ENCODE data around the gene METTL25B. TPM values are rescaled to one million over a fixed set of nuclear protein-coding genes. Genes with fewer than 3 reads are reported as not detected.

METTL25B gene
- total RNA-seq, 1 experiment from 2014 or later = 51.0 TPM

- Histone ChIP-seq H3K9me2 (ENCODE audit: insufficient read depth) (no peaks in the 10 kb centered on the region), H3K27ac (no peak overlapping the region), H3K4me2 (0 out of 2 replicates have a peak overlapping the region, but pooled peaks have one; percentile 27), H3K4me3 (no peak overlapping the region), H3K79me2 (ENCODE audit: low read depth) (peaks cover 7% of the 10 kb centered on the region), H3F3A (ENCODE audit: insufficient read depth, low read depth) (peaks cover 38% of the 10 kb centered on the region), H3K27me3 (ENCODE audit: insufficient read depth, low read depth) (no peaks in the 10 kb centered on the region), H4K20me1 (ENCODE audit: insufficient read depth) (no peaks in the 10 kb centered on the region), H3K4me1 (replicated peaks; ENCODE audit: insufficient read depth) (peaks cover 64% of the 10 kb centered on the region), H2AFZ (no peak overlapping the region), H3K36me3 (ENCODE audit: low read depth) (no peaks in the 10 kb centered on the region), H3K9me3 (ENCODE audit: insufficient read depth, low read depth) (no peaks in the 10 kb centered on the region)
- CTCF ChIA-PET = interaction anchor here (3.8 to 8.4 kb wide), 2 partner anchors 17 to 19 kb away, joined by 21 to 109 read pairs; no protein-coding TSS in a partner anchor
- POLR2A ChIA-PET (ENCODE audit: unreplicated experiment) = interaction anchor here (0.6 kb wide), 1 partner anchor 44 kb away, joined by 4 read pairs; no protein-coding TSS in a partner anchor
- no peak for DNase-seq
- intact Hi-C loops (cut with micrococcal nuclease; ENCODE audit: unreplicated experiment) = no loop called here
- no TSS peak for BruUV-seq (replicated peaks)
- no peak for TF ChIP-seq EZH2 (IDR thresholded peaks at IDR 0.05; ENCODE audit: low read depth)
Measured at GRCh38 chr1:156709031-156709430, 19.2 kb upstream of the METTL25B start.

DNA sequence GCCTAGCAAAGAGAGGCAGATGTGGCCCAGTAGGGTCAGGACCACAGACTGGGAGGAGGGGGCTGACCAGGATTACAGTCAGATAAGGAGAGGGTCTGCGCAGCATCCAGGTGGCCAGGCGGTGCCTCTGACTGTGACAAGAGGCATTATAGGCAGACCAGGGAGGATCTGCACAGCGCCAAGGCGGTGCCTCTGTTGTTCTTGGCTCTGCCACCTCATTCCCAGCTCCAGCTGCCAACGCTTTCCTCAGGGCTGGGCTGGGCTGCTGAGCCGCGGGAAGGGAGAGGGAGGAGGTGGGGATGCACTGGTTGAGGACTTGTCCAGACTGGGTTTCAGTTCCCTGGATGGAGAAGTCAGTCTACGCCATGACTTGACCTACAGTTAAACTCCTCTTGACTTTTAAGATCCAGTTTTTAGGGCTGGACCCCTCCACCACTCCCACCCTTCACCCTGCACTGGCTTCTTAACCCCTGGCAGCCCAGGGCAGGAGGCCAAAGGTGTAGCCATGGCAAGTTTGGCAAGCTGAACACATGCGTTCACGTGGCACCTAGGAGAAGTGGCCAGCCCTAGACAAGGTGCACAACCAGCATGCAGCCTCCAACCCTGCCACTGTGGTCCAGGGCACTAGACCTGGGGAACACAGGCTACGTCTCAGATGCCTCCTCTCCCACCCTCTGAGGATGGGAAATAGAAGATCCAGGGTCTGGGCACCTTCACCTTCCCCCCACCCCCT, 18.3 kb upstream of the METTL25B start:
- Histone ChIP-seq H4K20me1 (ENCODE audit: insufficient read depth) (no peaks in the 10 kb centered on the region), H3K79me2 (ENCODE audit: low read depth) (no peaks in the 10 kb centered on the region), H3K27me3 (ENCODE audit: insufficient read depth, low read depth) (no peaks in the 10 kb centered on the region), H3K4me3 (no peak overlapping the region), H3K4me2 (peak overlapping the region; percentile 46), H2AFZ (no peak overlapping the region), H3K9me2 (ENCODE audit: insufficient read depth) (no peaks in the 10 kb centered on the region), H3K36me3 (ENCODE audit: low read depth) (no peaks in the 10 kb centered on the region), H3F3A (ENCODE audit: insufficient read depth, low read depth) (peaks cover 40% of the 10 kb centered on the region), H3K4me1 (replicated peaks; ENCODE audit: insufficient read depth) (peaks cover 59% of the 10 kb centered on the region), H3K27ac (no peak overlapping the region), H3K9me3 (ENCODE audit: insufficient read depth, low read depth) (no peaks in the 10 kb centered on the region)
- intact Hi-C loops (cut with micrococcal nuclease; ENCODE audit: unreplicated experiment) = no loop called here
- no peak for TF ChIP-seq EZH2 (IDR thresholded peaks at IDR 0.05; ENCODE audit: low read depth)
- TF ChIP-seq, protein P1, sequence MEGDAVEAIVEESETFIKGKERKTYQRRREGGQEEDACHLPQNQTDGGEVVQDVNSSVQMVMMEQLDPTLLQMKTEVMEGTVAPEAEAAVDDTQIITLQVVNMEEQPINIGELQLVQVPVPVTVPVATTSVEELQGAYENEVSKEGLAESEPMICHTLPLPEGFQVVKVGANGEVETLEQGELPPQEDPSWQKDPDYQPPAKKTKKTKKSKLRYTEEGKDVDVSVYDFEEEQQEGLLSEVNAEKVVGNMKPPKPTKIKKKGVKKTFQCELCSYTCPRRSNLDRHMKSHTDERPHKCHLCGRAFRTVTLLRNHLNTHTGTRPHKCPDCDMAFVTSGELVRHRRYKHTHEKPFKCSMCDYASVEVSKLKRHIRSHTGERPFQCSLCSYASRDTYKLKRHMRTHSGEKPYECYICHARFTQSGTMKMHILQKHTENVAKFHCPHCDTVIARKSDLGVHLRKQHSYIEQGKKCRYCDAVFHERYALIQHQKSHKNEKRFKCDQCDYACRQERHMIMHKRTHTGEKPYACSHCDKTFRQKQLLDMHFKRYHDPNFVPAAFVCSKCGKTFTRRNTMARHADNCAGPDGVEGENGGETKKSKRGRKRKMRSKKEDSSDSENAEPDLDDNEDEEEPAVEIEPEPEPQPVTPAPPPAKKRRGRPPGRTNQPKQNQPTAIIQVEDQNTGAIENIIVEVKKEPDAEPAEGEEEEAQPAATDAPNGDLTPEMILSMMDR (conservative IDR thresholded peaks at IDR 0.05) = no peak
- DNase-seq = peak; percentile 68 to 84
- no TSS peak for BruUV-seq (replicated peaks)
- ChIA-PET CTCF (interaction anchor here (0.6 to 1.9 kb wide), 2 partner anchors 20 to 125 kb away, joined by 3 to 6 read pairs; no protein-coding TSS in a partner anchor), POLR2A (ENCODE audit: unreplicated experiment) (interaction anchor here (0.6 kb wide), 2 partner anchors 18 to 649 kb away, joined by 3 to 4 read pairs; partner anchors contain the start of genes ISG20L2, METTL25B and RAB25)

- Histone ChIP-seq H3K79me2 (ENCODE audit: low read depth) (no peaks in the 10 kb centered on the region), H3K27me3 (ENCODE audit: insufficient read depth, low read depth) (no peaks in the 10 kb centered on the region), H3F3A (ENCODE audit: insufficient read depth, low read depth) (peaks cover 45% of the 10 kb centered on the region), H3K36me3 (ENCODE audit: low read depth) (no peaks in the 10 kb centered on the region), H3K4me2 (no peak overlapping the region), H3K4me3 (no peak overlapping the region), H3K9me3 (ENCODE audit: insufficient read depth, low read depth) (no peaks in the 10 kb centered on the region), H4K20me1 (ENCODE audit: insufficient read depth) (no peaks in the 10 kb centered on the region), H3K9me2 (ENCODE audit: insufficient read depth) (no peaks in the 10 kb centered on the region), H3K4me1 (replicated peaks; ENCODE audit: insufficient read depth) (peaks cover 51% of the 10 kb centered on the region), H2AFZ (no peak overlapping the region), H3K27ac (no peak overlapping the region)
- POLR2A ChIA-PET (ENCODE audit: unreplicated experiment) = interaction anchor here (0.6 kb wide), 1 partner anchor 72 kb away, joined by 3 read pairs; no protein-coding TSS in a partner anchor
- CTCF ChIA-PET = interaction anchor here (1.9 to 2.2 kb wide), 2 partner anchors 15 to 22 kb away, joined by 6 to 7 read pairs; no protein-coding TSS in a partner anchor
- intact Hi-C loops (cut with micrococcal nuclease; ENCODE audit: unreplicated experiment) = no loop called here
- BruUV-seq (replicated peaks) = no TSS peak
- no peak for DNase-seq
- TF ChIP-seq EZH2 (IDR thresholded peaks at IDR 0.05; ENCODE audit: low read depth) = no peak
- TF ChIP-seq, protein P1 (conservative IDR thresholded peaks at IDR 0.05) = no peak
Measured at GRCh38 chr1:156711011-156711817, 17.1 kb upstream of the METTL25B start.

Measured in PC-9 (cell line).